B cell (primary cell): ENCODE measurements around the gene GSTA4. TPM values are rescaled to one million over a fixed set of nuclear protein-coding genes. Genes with fewer than 3 reads are reported as not detected.
A peak's percentile ranks its signal among the peaks of the same experiment; 100 is the strongest.

Source experiments
- ATAC-seq: fragments of 200-7000 bp; cut with Tn5 transposase; one replicate; pipeline ENCODE4 v1.10.0; 2021; ENCODE audit warnings: low read depth, mild to moderate bottlenecking, moderate number of reproducible peaks, moderate library complexity
- CTCF ChIA-PET: fragments of 350-600 bp; sonication (Branson Sonifier 250); formaldehyde crosslinking; loops from one replicate; lab custom pipeline; 2021; ENCODE audit warnings: antibody characterized with exemption, inconsistent platforms; lab: Charles Lee
- POLR2A ChIA-PET: fragments of 350-600 bp; sonication (Branson Sonifier 250); formaldehyde crosslinking; loops from one replicate; lab custom pipeline; 2021; ENCODE audit warnings: antibody characterized with exemption; lab: Charles Lee
- DNase-seq: peaks from one replicate; pipeline ENCODE4 v3.0.0; 2013
- H2AFZ ChIP-seq: 2 replicates; pipeline ENCODE4 v1.6.1; 2012; ENCODE audit warnings: mild to moderate bottlenecking, low read depth, low read length; ENCODE audit not compliant: insufficient read depth, poor library complexity, severe bottlenecking
- H3K27ac ChIP-seq, 2 donors: 1 replicate in 1 of 2; 2 replicates in 1 of 2; pipeline ENCODE4 v1.5.1; 2012 to 2013; ENCODE audit warnings: low read length in 2 of 2, mild to moderate bottlenecking in 2 of 2, moderate library complexity in 1 of 2
- H3K27me3 ChIP-seq, 4 experiments: fragments of 200-600 bp in 1 of 4; sonication (generic) in 1 of 4; replicated peaks in 1 of 4; 1 replicate in 2 of 4; 2 replicates in 2 of 4; pipeline versions ENCODE4 v1.6.1 to v1.7.0; 2013 to 2016; ENCODE audit warnings: low read length in 3 of 4, mild to moderate bottlenecking in 2 of 4, mixed read lengths in 1 of 4, moderate library complexity in 1 of 4; ENCODE audit not compliant: insufficient read depth in 4 of 4, control insufficient read depth in 3 of 4; ENCODE audit errors: control extremely low read depth in 1 of 4
- H3K36me3 ChIP-seq, 2 experiments: replicated peaks in 1 of 2; 1 replicate in 1 of 2; 2 replicates in 1 of 2; pipeline versions ENCODE4 v1.6.1 to v1.7.1; 2013; ENCODE audit warnings: low read length in 1 of 2; ENCODE audit not compliant: insufficient read depth in 2 of 2, control insufficient read depth in 1 of 2; ENCODE audit errors: control extremely low read depth in 1 of 2, extremely low read depth in 1 of 2
- H3K4me1 ChIP-seq, 2 donors: fragments of 200-600 bp in 1 of 2; sonication (generic) in 1 of 2; 1 replicate in 1 of 2; 2 replicates in 1 of 2; pipeline versions ENCODE4 v1.5.1 to v1.6.1; 2013 to 2017; ENCODE audit warnings: low read length in 2 of 2; ENCODE audit not compliant: control insufficient read depth in 2 of 2, insufficient read depth in 2 of 2
- H3K4me2 ChIP-seq: replicated peaks from 2 replicates; pipeline ENCODE3; 2012; ENCODE audit warnings: mild to moderate bottlenecking, low read depth, low read length; ENCODE audit not compliant: poor library complexity, severe bottlenecking
- H3K4me3 ChIP-seq, 5 experiments: fragments of 200-600 bp in 1 of 5; sonication (generic) in 1 of 5; 1 replicate in 3 of 5; 2 replicates in 2 of 5; pipeline versions ENCODE4 v1.5.1 to v1.7.0; 2011 to 2016; ENCODE audit warnings: low read length in 4 of 5, mild to moderate bottlenecking in 4 of 5, low read depth in 2 of 5, control low read depth in 1 of 5, moderate library complexity in 1 of 5; ENCODE audit not compliant: insufficient read depth in 1 of 5; ENCODE audit errors: control extremely low read depth in 1 of 5, extremely low read depth in 1 of 5
- H3K79me2 ChIP-seq: fragments of 200-600 bp; sonication (generic); one replicate; pipeline ENCODE4 v1.6.0; 2016; ENCODE audit warnings: low read length; ENCODE audit not compliant: control insufficient read depth, insufficient read depth
- H3K9ac ChIP-seq: fragments of 200-600 bp; sonication (generic); 2 replicates; pipeline ENCODE4 v1.6.1; 2017; ENCODE audit warnings: mild to moderate bottlenecking, low read length, moderate library complexity
- H3K9me3 ChIP-seq, 3 donors: one replicate each; pipeline versions ENCODE4 v1.6.1 to v1.7.1; 2013; ENCODE audit warnings: low read length in 2 of 3; ENCODE audit not compliant: control insufficient read depth in 2 of 3, insufficient read depth in 1 of 3; ENCODE audit errors: control extremely low read depth in 1 of 3
- H4K20me1 ChIP-seq: 2 replicates; pipeline ENCODE4 v1.6.0; 2012; ENCODE audit warnings: mild to moderate bottlenecking, low read length; ENCODE audit not compliant: insufficient read depth, control insufficient read depth, poor library complexity, severe bottlenecking
- H3K27ac Mint-ChIP-seq: one replicate; pipeline ENCODE4 v1.8.0; 2021; ENCODE audit warnings: mixed read lengths
- H3K27me3 Mint-ChIP-seq: one replicate; pipeline ENCODE4 v1.8.0; 2021; ENCODE audit warnings: mixed read lengths
- H3K4me1 Mint-ChIP-seq: one replicate; pipeline ENCODE4 v1.8.0; 2021; ENCODE audit warnings: mixed read lengths
- H3K4me3 Mint-ChIP-seq: one replicate; pipeline ENCODE4 v1.8.0; 2021; ENCODE audit warnings: mixed read lengths
- H3K9me3 Mint-ChIP-seq: one replicate; pipeline ENCODE4 v1.8.0; 2022; ENCODE audit warnings: mixed read lengths; ENCODE audit not compliant: insufficient read depth
- CTCF ChIP-seq: fragments of 200-600 bp; IDR thresholded peaks from one replicate; pipeline ENCODE4 v1.8.0; 2022; ENCODE audit warnings: antibody characterized with exemption, mild to moderate bottlenecking
- EZH2 ChIP-seq: IDR thresholded peaks from 2 replicates; pipeline ENCODE4 v1.6.1; 2012; ENCODE audit warnings: borderline replicate concordance, low read depth, mild to moderate bottlenecking, moderate library complexity, low read length; ENCODE audit not compliant: insufficient read depth, poor library complexity, severe bottlenecking
- WGBS: methylation state at CpG from one replicate; pipeline ENCODE4 v1.1.5; 2013; ENCODE audit warnings: missing lambda C conversion rate; ENCODE audit not compliant: insufficient coverage; 5-methylcytosine and 5-hydroxymethylcytosine counted together
- intact Hi-C: fragments of 100-400 bp; cut with micrococcal nuclease; formaldehyde crosslinking; loops from one replicate; pipeline ENCODE4 v1.10.0; 2022
- polyA plus RNA-seq: library from polyadenylated mRNA; depleted of rRNA; stranded (reverse); fragments of >200 nt; gene quantifications from 2 replicates; pipeline ENCODE4 v1.2.3, GENCODE V29; 2012
- total RNA-seq, 2 donors: library from RNA; stranded (reverse); fragments of 120-200 nt in 1 of 2; gene quantifications; 1 replicate in 1 of 2; 2 replicates in 1 of 2; pipeline versions ENCODE4 v1.2.3 to v1.2.4, GENCODE V29; 2013 to 2022

GSTA4 gene
- total and polyA plus RNA-seq, 2 donors (not counting 1 experiment from before 2014, with no cell fraction given), result 1.7 to 4.9 TPM

DNA sequence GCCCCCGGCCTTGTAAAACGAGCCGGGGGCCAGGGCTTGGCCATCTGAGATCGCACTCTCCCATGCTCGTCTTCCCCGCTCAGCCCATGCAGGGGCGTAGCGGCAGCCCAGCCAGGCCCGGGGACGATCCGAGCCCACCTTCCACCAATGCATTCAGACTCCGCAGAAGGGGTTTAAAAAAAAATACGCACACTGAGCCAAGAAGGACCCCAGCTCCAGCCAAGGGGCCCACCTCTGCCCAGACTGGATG, 320 bp downstream of the GSTA4 start:
- ChIA-PET POLR2A (interaction anchor here (1.1 kb wide), 1 partner anchor 71 kb away, joined by 5 read pairs; the partner anchor contains the start of gene FBXO9), CTCF (interaction anchor here (0.7 to 3.2 kb wide), 7 partner anchors 9 to 490 kb away, joined by 3 to 12 read pairs (median 4); partner anchors contain the start of gene FBXO9)
- H3K27ac Mint-ChIP-seq, result peak overlapping the region; percentile 100
- WGBS, result under 1% methylated on average over 11 of the region's 13 CpGs
- H3K27me3 ChIP-seq, result no peaks in the 10 kb centered on the region
- H3K9ac ChIP-seq, result peak overlapping the region; percentile 70
- ATAC-seq, result peak; percentile 7
- H3K27me3 Mint-ChIP-seq, result peaks cover 4% of the 10 kb centered on the region
- no peak for TF ChIP-seq CTCF
- no peak for TF ChIP-seq EZH2
- intact Hi-C loops, result loop anchor here (1.0 to 10.0 kb wide), 9 partner anchors 112 to 800 kb away; partner anchors contain the start of genes EFHC1, MCM3 and TMEM14A
- H3K9me3 Mint-ChIP-seq, result no peaks in the 10 kb centered on the region
- H3K79me2 ChIP-seq, result no peaks in the 10 kb centered on the region
- no peaks in the 10 kb centered on the region for H4K20me1 ChIP-seq
- H3K4me3 Mint-ChIP-seq, result peak overlapping the region; percentile 98
- H3K4me2 ChIP-seq, result peak overlapping the region; percentile 84
- H3K4me1 Mint-ChIP-seq, result peaks cover 23% of the 10 kb centered on the region
- no peak for DNase-seq
- peaks cover 8 to 14% of the 10 kb centered on the region in 2 donors for H3K4me1 ChIP-seq
- H3K36me3 ChIP-seq, result no peaks in the 10 kb centered on the region
- H3K4me3 ChIP-seq, result peak overlapping the region; percentile 70 to 95 (median 82)
- H3K27ac ChIP-seq, result peak overlapping the region; percentile 95 to 99
- H3K9me3 ChIP-seq, result peaks cover 0 to 1% (median 0%) of the 10 kb centered on the region in 3 donors
- H2AFZ ChIP-seq, result peak overlapping the region; percentile 92

- H3K27me3 ChIP-seq, result no peaks in the 10 kb centered on the region
- no peaks in the 10 kb centered on the region for H3K79me2 ChIP-seq
- H4K20me1 ChIP-seq, result no peaks in the 10 kb centered on the region
- peak overlapping the region; percentile 100 for H3K27ac Mint-ChIP-seq
- peak overlapping the region; percentile 98 for H3K4me3 Mint-ChIP-seq
- peaks cover 0 to 3% (median 0%) of the 10 kb centered on the region in 3 donors for H3K9me3 ChIP-seq
- peak overlapping the region; percentile 84 for H3K4me2 ChIP-seq
- H3K9me3 Mint-ChIP-seq, result no peaks in the 10 kb centered on the region
- peaks cover 8 to 14% of the 10 kb centered on the region in 2 donors for H3K4me1 ChIP-seq
- peak; percentile 19 for DNase-seq
- CTCF ChIA-PET, result interaction anchor here (0.7 to 3.2 kb wide), 6 partner anchors 11 to 296 kb away, joined by 3 to 12 read pairs (median 4); partner anchors contain the start of gene FBXO9
- H3K9ac ChIP-seq, result peak overlapping the region; percentile 70
- peak overlapping the region; percentile 70 to 95 (median 82) for H3K4me3 ChIP-seq
- H3K4me1 Mint-ChIP-seq, result peaks cover 23% of the 10 kb centered on the region
- 34% methylated on average over 29 of the region's 32 CpGs for WGBS
- H3K36me3 ChIP-seq, result no peaks in the 10 kb centered on the region
- TF ChIP-seq CTCF (no peak), EZH2 (no peak)
- POLR2A ChIA-PET, result no interaction called here
- peak overlapping the region; percentile 92 for H2AFZ ChIP-seq
- H3K27ac ChIP-seq, result peak overlapping the region in 1 of 2 donors; percentile 95
- no peak for ATAC-seq
- peaks cover 4% of the 10 kb centered on the region for H3K27me3 Mint-ChIP-seq
- intact Hi-C loops, result loop anchor here (10.0 kb wide), 2 partner anchors 491 to 499 kb away; no protein-coding TSS in a partner anchor
Measured at GRCh38 chr6:52994031-52994838, 849 bp downstream of the GSTA4 start.
